ENCODE measurements around the gene RPL13.

The RPL13 gene

GRCh38 chr16:89546781-89547180 lies 13.7 kb upstream of the RPL13 start:
- no peak overlapping the region for H3K4me3 ChIP-seq (ENCODE audit: low read depth in 1 of 2, low read length in 2 of 2)
- H3K4me1 ChIP-seq (ENCODE audit: insufficient read depth, low read length), result no peaks in the 10 kb centered on the region
- H3K36me3 ChIP-seq (ENCODE audit: insufficient read depth, low read length), result peaks cover 66% of the 10 kb centered on the region
- no peak overlapping the region for H3K4me2 ChIP-seq (ENCODE audit: insufficient read depth, low read length)
- H4K20me1 ChIP-seq (ENCODE audit: insufficient read depth, low read length), result peaks cover under 1% of the 10 kb centered on the region; the same call in 1 of the 2 replicates
- no peak overlapping the region for H2AFZ ChIP-seq (ENCODE audit: low read depth, low read length)
- DNase-seq, result no peak
- H3K27me3 ChIP-seq (ENCODE audit: insufficient read depth, low read length, poor library complexity), result no peaks in the 10 kb centered on the region
- no peak for ATAC-seq (ENCODE audit: insufficient read depth, low read depth)
- H3K9me3 ChIP-seq (ENCODE audit: insufficient read depth, low read length, severe bottlenecking), result no peaks in the 10 kb centered on the region
- H3K27ac ChIP-seq (ENCODE audit: low read length), result no peak overlapping the region
- H3K9ac ChIP-seq (ENCODE audit: low read depth, low read length), result no peak overlapping the region
- TF ChIP-seq, protein P1, sequence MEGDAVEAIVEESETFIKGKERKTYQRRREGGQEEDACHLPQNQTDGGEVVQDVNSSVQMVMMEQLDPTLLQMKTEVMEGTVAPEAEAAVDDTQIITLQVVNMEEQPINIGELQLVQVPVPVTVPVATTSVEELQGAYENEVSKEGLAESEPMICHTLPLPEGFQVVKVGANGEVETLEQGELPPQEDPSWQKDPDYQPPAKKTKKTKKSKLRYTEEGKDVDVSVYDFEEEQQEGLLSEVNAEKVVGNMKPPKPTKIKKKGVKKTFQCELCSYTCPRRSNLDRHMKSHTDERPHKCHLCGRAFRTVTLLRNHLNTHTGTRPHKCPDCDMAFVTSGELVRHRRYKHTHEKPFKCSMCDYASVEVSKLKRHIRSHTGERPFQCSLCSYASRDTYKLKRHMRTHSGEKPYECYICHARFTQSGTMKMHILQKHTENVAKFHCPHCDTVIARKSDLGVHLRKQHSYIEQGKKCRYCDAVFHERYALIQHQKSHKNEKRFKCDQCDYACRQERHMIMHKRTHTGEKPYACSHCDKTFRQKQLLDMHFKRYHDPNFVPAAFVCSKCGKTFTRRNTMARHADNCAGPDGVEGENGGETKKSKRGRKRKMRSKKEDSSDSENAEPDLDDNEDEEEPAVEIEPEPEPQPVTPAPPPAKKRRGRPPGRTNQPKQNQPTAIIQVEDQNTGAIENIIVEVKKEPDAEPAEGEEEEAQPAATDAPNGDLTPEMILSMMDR (IDR thresholded peaks at IDR 0.05; ENCODE audit: borderline replicate concordance, extremely low read depth, low read length, poor library complexity, severe bottlenecking), result no peak
- no peak for TF ChIP-seq EZH2 (IDR thresholded peaks at IDR 0.05; ENCODE audit: borderline replicate concordance, low read depth, low read length, severe bottlenecking)
- H3K79me2 ChIP-seq (ENCODE audit: insufficient read depth, low read length), result no peaks in the 10 kb centered on the region

GRCh38 chr16:89547291-89547690 lies 13.2 kb upstream of the RPL13 start:
- TF ChIP-seq, protein P1 (IDR thresholded peaks at IDR 0.05; ENCODE audit: borderline replicate concordance, extremely low read depth, low read length, poor library complexity, severe bottlenecking), result no peak
- Histone ChIP-seq H4K20me1 (ENCODE audit: insufficient read depth, low read length) (no peaks in the 10 kb centered on the region), H3K79me2 (ENCODE audit: insufficient read depth, low read length) (no peaks in the 10 kb centered on the region), H2AFZ (ENCODE audit: low read depth, low read length) (no peak overlapping the region), H3K4me2 (ENCODE audit: insufficient read depth, low read length) (no peak overlapping the region), H3K4me1 (ENCODE audit: insufficient read depth, low read length) (no peaks in the 10 kb centered on the region), H3K9me3 (ENCODE audit: insufficient read depth, low read length, severe bottlenecking) (no peaks in the 10 kb centered on the region), H3K9ac (ENCODE audit: low read depth, low read length) (no peak overlapping the region), H3K27ac (ENCODE audit: low read length) (no peak overlapping the region), H3K27me3 (ENCODE audit: insufficient read depth, low read length, poor library complexity) (no peaks in the 10 kb centered on the region), H3K4me3 (ENCODE audit: low read depth in 1 of 2, low read length in 2 of 2) (no peak overlapping the region), H3K36me3 (ENCODE audit: insufficient read depth, low read length) (peaks cover 66% of the 10 kb centered on the region)
- DNase-seq (no peak), ATAC-seq (ENCODE audit: insufficient read depth, low read depth) (no peak)

DNA sequence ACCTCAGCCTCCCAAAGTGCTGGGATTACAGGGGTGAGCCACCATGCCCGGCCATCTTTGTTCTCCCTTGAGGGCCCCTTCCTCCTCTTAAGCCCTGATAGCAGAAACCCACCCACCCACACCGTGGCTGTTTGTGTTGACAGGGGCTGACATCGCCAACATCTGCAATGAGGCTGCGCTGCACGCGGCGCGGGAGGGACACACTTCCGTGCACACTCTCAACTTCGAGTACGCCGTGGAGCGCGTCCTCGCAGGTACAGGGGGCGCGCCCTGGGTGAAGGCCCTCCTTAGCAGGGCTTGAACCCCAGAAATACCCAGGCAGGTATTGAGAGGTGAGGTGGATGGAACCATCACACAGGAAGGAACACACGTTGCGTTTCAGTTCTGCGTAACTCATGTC lies 12.6 kb upstream of the RPL13 start:
- H3K79me2 ChIP-seq (ENCODE audit: insufficient read depth, low read length), result no peaks in the 10 kb centered on the region

More for the DNA sequence above, 12.6 kb upstream of the RPL13 start:
- H4K20me1 ChIP-seq (ENCODE audit: insufficient read depth, low read length), result peaks cover 4% of the 10 kb centered on the region; the same call in 1 of the 2 replicates
- no peaks in the 10 kb centered on the region for H3K4me1 ChIP-seq (ENCODE audit: insufficient read depth, low read length)
- TF ChIP-seq EZH2 (IDR thresholded peaks at IDR 0.05; ENCODE audit: borderline replicate concordance, low read depth, low read length, severe bottlenecking), result no peak
- TF ChIP-seq, protein P1 (IDR thresholded peaks at IDR 0.05; ENCODE audit: borderline replicate concordance, extremely low read depth, low read length, poor library complexity, severe bottlenecking), result no peak
- peaks cover 71% of the 10 kb centered on the region for H3K36me3 ChIP-seq (ENCODE audit: insufficient read depth, low read length)
- no peaks in the 10 kb centered on the region for H3K27me3 ChIP-seq (ENCODE audit: insufficient read depth, low read length, poor library complexity)
- ATAC-seq (ENCODE audit: insufficient read depth, low read depth) (no peak), DNase-seq (no peak)
- H3K27ac ChIP-seq (ENCODE audit: low read length), result no peak overlapping the region
- H3K9me3 ChIP-seq (ENCODE audit: insufficient read depth, low read length, severe bottlenecking), result no peaks in the 10 kb centered on the region
- H2AFZ ChIP-seq (ENCODE audit: low read depth, low read length), result no peak overlapping the region
- no peak overlapping the region for H3K4me3 ChIP-seq (ENCODE audit: low read depth in 1 of 2, low read length in 2 of 2)
- no peak overlapping the region for H3K9ac ChIP-seq (ENCODE audit: low read depth, low read length)
- H3K4me2 ChIP-seq (ENCODE audit: insufficient read depth, low read length), result no peak overlapping the region
